Glutamatergic neuron (in vitro differentiated cells): ENCODE data around the gene ACVRL1. TPM values are rescaled to one million over a fixed set of nuclear protein-coding genes. Genes with fewer than 3 reads are reported as not detected.
A peak's percentile ranks its signal among the peaks of the same experiment; 100 is the strongest.

Experiments used
- DNase-seq: peaks from one replicate; pipeline ENCODE4 v3.0.0; 2022
- H3K27ac Mint-ChIP-seq: one replicate; pipeline ENCODE4 v1.8.0; 2020; ENCODE audit warnings: mild to moderate bottlenecking, mixed read lengths, inconsistent platforms; ENCODE audit not compliant: unreplicated experiment
- H3K27me3 Mint-ChIP-seq: one replicate; pipeline ENCODE4 v1.8.0; 2020; ENCODE audit warnings: mild to moderate bottlenecking, moderate library complexity, mixed read lengths, inconsistent platforms; ENCODE audit not compliant: unreplicated experiment
- H3K36me3 Mint-ChIP-seq: one replicate; pipeline ENCODE4 v1.8.0; 2020; ENCODE audit warnings: mild to moderate bottlenecking, mixed read lengths, inconsistent platforms; ENCODE audit not compliant: unreplicated experiment
- H3K4me1 Mint-ChIP-seq: one replicate; pipeline ENCODE4 v1.8.0; 2020; ENCODE audit warnings: mild to moderate bottlenecking, low read depth, mixed read lengths, inconsistent platforms; ENCODE audit not compliant: unreplicated experiment
- H3K4me3 Mint-ChIP-seq: one replicate; pipeline ENCODE4 v1.8.0; 2020; ENCODE audit warnings: mild to moderate bottlenecking, mixed read lengths, inconsistent platforms; ENCODE audit not compliant: unreplicated experiment
- H3K9me3 Mint-ChIP-seq: one replicate; pipeline ENCODE4 v1.8.0; 2020; ENCODE audit warnings: mild to moderate bottlenecking, moderate library complexity, mixed read lengths, inconsistent platforms; ENCODE audit not compliant: unreplicated experiment
- CTCF ChIP-seq: fragments of 200-600 bp; sonication (generic); IDR thresholded peaks from one replicate; pipeline ENCODE4 v1.5.0; 2021; ENCODE audit not compliant: partially characterized antibody, unreplicated experiment
- total RNA-seq: library from RNA; stranded (reverse); fragmentation: NEBNext Ultra II Directional; extraction: Animal tissue kit (Norgen Biotek cat#: 25700); gene quantifications from one replicate; pipeline ENCODE4 v1.2.1, GENCODE V29; 2021; ENCODE audit not compliant: unreplicated experiment

Gene ACVRL1
- total RNA-seq, 1 donor from 2014 or later: 0.39 TPM

GRCh38 chr12:51890511-51891171 is 16.7 kb upstream of the ACVRL1 start:
- no peaks in the 10 kb centered on the region for H3K36me3 Mint-ChIP-seq
- H3K4me1 Mint-ChIP-seq: peaks cover 9% of the 10 kb centered on the region
- H3K4me3 Mint-ChIP-seq: no peak overlapping the region
- no peak for DNase-seq
- H3K27me3 Mint-ChIP-seq: peaks cover 3% of the 10 kb centered on the region
- H3K27ac Mint-ChIP-seq: no peak overlapping the region
- H3K9me3 Mint-ChIP-seq: peaks cover 1% of the 10 kb centered on the region
- no peak for TF ChIP-seq CTCF

DNA sequence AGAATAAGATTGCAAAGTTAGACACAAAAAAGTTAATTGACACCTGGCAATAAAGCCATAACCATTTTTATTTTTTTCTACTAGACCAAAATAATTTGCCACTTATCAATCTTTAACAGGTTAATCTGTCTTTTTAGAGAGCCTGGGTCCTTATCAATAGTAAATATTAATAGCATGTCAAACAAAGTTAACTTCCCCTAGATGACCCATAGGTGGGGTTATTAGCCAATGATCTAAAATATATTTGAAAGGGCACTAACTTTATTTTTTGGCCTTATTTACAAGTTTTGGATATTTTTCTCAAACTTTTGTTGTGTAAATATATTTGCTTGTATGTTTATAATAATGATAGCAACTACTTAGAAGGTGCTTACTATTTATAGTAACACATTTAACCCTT is 15.5 kb upstream of the ACVRL1 start:
- no peaks in the 10 kb centered on the region for H3K36me3 Mint-ChIP-seq
- DNase-seq: no peak
- H3K27ac Mint-ChIP-seq: no peak overlapping the region
- peaks cover 5% of the 10 kb centered on the region for H3K27me3 Mint-ChIP-seq
- peaks cover 13% of the 10 kb centered on the region for H3K4me1 Mint-ChIP-seq
- peak; percentile 58 for TF ChIP-seq CTCF
- no peak overlapping the region for H3K4me3 Mint-ChIP-seq
- H3K9me3 Mint-ChIP-seq: peaks cover 1% of the 10 kb centered on the region

GRCh38 chr12:51893786-51894185 is 13.5 kb upstream of the ACVRL1 start:
- H3K4me3 Mint-ChIP-seq: no peak overlapping the region
- H3K27me3 Mint-ChIP-seq: peaks cover 2% of the 10 kb centered on the region
- no peaks in the 10 kb centered on the region for H3K36me3 Mint-ChIP-seq
- DNase-seq: no peak
- peaks cover 3% of the 10 kb centered on the region for H3K9me3 Mint-ChIP-seq
- TF ChIP-seq CTCF: no peak
- peaks cover 9% of the 10 kb centered on the region for H3K4me1 Mint-ChIP-seq
- H3K27ac Mint-ChIP-seq: no peak overlapping the region

- no peak overlapping the region for H3K4me3 Mint-ChIP-seq
- no peak for DNase-seq
- no peak for TF ChIP-seq CTCF
- peaks cover 8% of the 10 kb centered on the region for H3K4me1 Mint-ChIP-seq
- H3K36me3 Mint-ChIP-seq: no peaks in the 10 kb centered on the region
- H3K27ac Mint-ChIP-seq: no peak overlapping the region
- peaks cover 4% of the 10 kb centered on the region for H3K27me3 Mint-ChIP-seq
- peaks cover 3% of the 10 kb centered on the region for H3K9me3 Mint-ChIP-seq
These were observed 11.7 kb upstream of the ACVRL1 start for GRCh38 chr12:51895378-51896135.

DNA sequence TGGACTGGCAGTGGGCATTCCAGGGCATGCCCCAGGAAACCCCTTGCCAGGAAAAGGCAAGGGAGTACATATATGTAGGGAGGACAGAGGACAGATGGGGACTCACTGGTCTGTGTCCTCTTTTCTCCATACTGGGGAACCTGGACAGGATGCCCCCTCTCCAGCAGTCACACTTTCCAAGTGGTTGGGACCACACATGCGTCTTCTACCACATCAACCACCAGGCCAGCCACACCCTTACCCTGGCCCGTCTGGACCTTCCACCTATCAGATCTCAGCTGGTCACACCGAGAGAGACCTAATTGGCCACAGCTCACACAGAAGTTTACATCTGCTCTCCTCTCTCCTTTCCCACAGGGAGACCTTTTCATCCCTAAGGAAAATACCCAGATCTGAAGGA is 11.1 kb upstream of the ACVRL1 start:
- Mint-ChIP-seq H3K4me3 (no peak overlapping the region), H3K36me3 (no peaks in the 10 kb centered on the region), H3K9me3 (peaks cover 3% of the 10 kb centered on the region), H3K27me3 (peaks cover 4% of the 10 kb centered on the region), H3K27ac (no peak overlapping the region), H3K4me1 (peaks cover 8% of the 10 kb centered on the region)
- DNase-seq: no peak
- no peak for TF ChIP-seq CTCF
